Neural progenitor cell (in vitro differentiated cells): ENCODE results near the gene CNTN3.

ENCODE experiments used
- EZH2 ChIP-seq: fragments of 200-600 bp; sonication (generic); IDR thresholded peaks from 2 replicates; pipeline ENCODE4 v1.6.1; 2017; ENCODE audit warnings: antibody characterized with exemption, mild to moderate bottlenecking, moderate library complexity
- EZH2phosphoT487 ChIP-seq: fragments of 200-600 bp; sonication (generic); IDR thresholded peaks from 2 replicates; pipeline ENCODE4 v1.6.1; 2017; ENCODE audit warnings: antibody characterized with exemption
- TF ChIP-seq, protein P1 (sequence below): fragments of 200-600 bp; sonication (generic); IDR thresholded peaks from 2 replicates; pipeline ENCODE4 v1.5.1; 2017; ENCODE audit warnings: antibody characterized with exemption, mild to moderate bottlenecking

DNA sequence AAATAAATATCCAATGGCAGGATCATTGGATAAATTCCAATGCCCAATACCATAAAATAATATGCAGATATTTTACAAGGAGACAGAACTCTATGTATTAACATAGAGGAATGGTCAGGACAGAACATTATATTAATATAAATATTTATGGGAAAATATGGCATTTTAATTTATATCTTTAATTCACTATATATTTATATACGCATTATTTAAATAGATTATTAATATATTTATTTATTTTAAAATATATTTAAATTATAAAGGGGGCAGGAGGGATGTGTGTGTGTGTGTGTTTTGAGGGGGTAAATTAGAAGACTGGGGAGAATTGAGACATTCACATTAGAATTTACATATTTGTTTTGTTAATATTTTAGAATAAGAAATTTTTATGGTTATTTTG, 31.6 kb upstream of the CNTN3 start:
- TF ChIP-seq, protein P1, sequence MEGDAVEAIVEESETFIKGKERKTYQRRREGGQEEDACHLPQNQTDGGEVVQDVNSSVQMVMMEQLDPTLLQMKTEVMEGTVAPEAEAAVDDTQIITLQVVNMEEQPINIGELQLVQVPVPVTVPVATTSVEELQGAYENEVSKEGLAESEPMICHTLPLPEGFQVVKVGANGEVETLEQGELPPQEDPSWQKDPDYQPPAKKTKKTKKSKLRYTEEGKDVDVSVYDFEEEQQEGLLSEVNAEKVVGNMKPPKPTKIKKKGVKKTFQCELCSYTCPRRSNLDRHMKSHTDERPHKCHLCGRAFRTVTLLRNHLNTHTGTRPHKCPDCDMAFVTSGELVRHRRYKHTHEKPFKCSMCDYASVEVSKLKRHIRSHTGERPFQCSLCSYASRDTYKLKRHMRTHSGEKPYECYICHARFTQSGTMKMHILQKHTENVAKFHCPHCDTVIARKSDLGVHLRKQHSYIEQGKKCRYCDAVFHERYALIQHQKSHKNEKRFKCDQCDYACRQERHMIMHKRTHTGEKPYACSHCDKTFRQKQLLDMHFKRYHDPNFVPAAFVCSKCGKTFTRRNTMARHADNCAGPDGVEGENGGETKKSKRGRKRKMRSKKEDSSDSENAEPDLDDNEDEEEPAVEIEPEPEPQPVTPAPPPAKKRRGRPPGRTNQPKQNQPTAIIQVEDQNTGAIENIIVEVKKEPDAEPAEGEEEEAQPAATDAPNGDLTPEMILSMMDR = no peak
- TF ChIP-seq EZH2phosphoT487 (no peak), EZH2 (no peak)
